NCI-H226 (cell line): ENCODE data around the gene LRBA.

ENCODE experiments used
- DNase-seq: peaks from one replicate; pipeline ENCODE4 v3.0.0-alpha.2; 2015

The LRBA gene

GRCh38 chr4:150256841-150257730 is 758.0 kb downstream of the LRBA start:
- no peak for DNase-seq

- DNase-seq = no peak
These were observed 758.9 kb downstream of the LRBA start for GRCh38 chr4:150256225-150256620.

- DNase-seq = no peak
These were observed 759.4 kb downstream of the LRBA start for GRCh38 chr4:150255610-150256224.

GRCh38 chr4:150253965-150254630 is 761.0 kb downstream of the LRBA start:
- DNase-seq = no peak

DNA sequence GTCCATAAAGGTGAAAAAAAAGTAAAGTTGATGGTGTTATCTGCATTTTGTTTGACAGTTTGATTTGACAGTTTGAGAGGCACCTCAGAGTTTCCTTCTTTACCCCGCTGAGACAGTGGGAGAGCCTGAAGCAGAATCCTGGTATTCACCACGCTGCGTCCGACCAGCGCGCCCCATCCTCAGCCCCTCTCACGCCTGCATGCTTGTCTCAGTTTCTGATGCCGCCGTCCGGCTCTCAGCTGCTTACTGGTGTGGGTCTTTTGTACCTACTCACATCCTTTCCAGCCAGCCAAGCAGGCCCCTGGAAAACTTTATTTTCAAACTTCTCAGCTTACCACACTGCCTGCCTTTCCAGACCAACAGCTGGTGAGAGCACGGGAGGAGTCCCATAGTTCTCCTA is 761.7 kb downstream of the LRBA start:
- DNase-seq = no peak

GRCh38 chr4:150252741-150253140 is 762.3 kb downstream of the LRBA start:
- no peak for DNase-seq

DNA sequence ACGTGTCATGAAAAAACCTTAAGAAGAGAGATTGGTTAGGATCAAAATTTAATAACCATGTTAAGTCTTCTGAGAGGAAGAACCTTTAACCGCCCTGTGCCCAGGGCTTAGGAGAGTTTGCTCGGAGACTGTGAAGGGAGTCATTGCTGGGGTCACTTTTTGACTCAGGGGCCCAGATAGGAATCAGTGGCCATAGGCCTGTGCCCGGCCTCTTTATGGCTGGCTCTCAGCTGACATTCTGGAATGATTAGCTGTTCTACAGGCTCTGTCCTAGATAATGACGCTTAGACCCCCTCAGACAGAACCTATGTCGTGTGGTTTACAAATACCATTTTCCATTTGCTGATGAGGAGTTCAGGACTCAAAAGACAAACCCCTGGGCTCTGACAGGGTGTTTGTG is 762.8 kb downstream of the LRBA start:
- DNase-seq = no peak

GRCh38 chr4:150251752-150252190 is 763.3 kb downstream of the LRBA start:
- no peak for DNase-seq

- no peak for DNase-seq
These were observed 764.0 kb downstream of the LRBA start for GRCh38 chr4:150250998-150251651.

- no peak for DNase-seq
These were observed 764.6 kb downstream of the LRBA start for GRCh38 chr4:150250293-150250997.

DNA sequence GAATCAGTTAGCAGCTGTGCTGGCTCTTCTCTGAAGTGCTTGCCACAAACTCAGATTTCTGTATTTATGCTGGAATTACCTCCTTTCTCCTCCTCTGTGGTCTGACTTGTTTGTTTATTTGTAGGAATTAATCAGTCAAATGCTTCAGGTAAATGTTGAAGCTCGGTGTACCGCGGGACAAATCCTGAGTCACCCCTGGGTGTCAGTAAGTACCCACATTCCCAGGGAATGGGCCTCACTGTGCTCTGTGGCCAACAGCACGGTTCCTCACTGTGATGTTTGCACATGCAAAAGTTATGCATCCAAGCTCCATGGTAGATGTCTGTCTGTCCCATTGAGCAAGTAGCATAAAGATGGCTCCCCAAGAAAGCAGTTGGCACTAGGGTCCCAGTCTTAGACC is 766.9 kb downstream of the LRBA start:
- DNase-seq = no peak

- DNase-seq = no peak
These were observed 767.9 kb downstream of the LRBA start for GRCh38 chr4:150247184-150247583.

GRCh38 chr4:150244600-150244999 is 770.5 kb downstream of the LRBA start:
- no peak for DNase-seq

GRCh38 chr4:150243932-150244331 is 771.2 kb downstream of the LRBA start:
- DNase-seq = no peak

DNA sequence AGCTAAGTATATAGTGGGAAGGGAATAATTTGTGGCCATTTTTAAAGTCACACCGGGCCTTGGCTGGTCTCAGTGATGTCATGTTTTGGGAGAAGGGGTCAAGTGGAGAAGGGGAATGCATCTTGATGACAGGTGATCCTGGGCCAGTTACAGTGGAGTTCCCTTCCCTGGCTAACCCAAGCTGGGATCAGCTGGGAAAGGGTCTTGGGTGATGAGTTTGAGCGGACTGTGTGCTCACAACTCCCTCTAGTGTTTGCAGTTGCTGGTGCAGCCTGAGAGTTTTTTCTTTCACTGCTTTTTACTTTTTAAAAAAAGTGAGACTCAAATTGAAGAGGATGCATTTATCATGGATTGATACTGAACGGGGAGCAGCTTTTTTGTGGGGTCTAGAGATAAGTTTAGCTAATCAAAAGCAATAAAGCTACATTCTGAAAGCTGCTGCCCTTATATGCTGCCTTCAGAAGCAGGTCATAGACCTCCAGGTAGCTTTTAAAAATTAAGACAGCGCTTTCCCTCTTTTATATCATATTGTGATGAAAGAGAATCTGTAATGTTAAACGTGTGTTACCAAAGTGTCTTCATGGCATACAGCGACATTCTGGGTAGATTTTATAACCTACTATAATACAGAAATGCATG is 772.1 kb downstream of the LRBA start:
- DNase-seq = no peak

GRCh38 chr4:150240011-150240410 is 775.1 kb downstream of the LRBA start:
- DNase-seq = peak; percentile 2

DNA sequence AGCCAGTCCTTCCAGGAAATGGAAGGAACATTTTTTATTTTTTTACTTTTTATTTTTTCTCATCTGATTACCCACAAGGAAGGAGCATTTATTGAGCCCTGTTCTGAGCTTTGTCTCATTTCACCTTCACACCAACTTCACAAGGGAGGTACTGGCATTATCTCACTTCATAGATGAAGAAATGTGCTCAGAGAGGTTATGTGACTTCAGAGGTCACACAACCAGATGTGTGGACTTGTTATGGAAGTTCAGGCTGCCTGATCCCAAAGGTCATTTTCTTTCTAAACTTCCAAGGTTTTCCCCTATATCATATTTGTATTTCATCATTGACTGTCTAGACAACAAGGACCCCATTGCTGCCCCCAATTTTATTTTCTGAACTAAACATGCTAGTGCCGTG is 776.5 kb downstream of the LRBA start:
- no peak for DNase-seq

- DNase-seq = peak; percentile 83
These were observed 777.8 kb downstream of the LRBA start for GRCh38 chr4:150237110-150237872.

- peak; percentile 5 for DNase-seq
These were observed 778.5 kb downstream of the LRBA start for GRCh38 chr4:150236626-150237025.

- DNase-seq = peak; percentile 36
These were observed 779.2 kb downstream of the LRBA start for GRCh38 chr4:150235808-150236271.

- DNase-seq = no peak
These were observed 779.8 kb downstream of the LRBA start for GRCh38 chr4:150235317-150235716.
